HFF-Myc (cell line): ENCODE results near the gene TNRC18.
"Not testable (repeated sequence)": the region's sequence is repeated elsewhere in the genome, so short reads cannot be mapped to it uniquely, and the experiment has no call there.

ENCODE experiments used
- DNase-seq: peaks from one replicate; pipeline ENCODE4 v3.0.0-alpha.2; 2011; ENCODE audit warnings: low read depth; ENCODE audit errors: extremely low read depth
- H3K4me3 ChIP-seq: replicated peaks from 2 replicates; pipeline ENCODE4 v1.5.1; 2011; ENCODE audit warnings: low read depth, mild to moderate bottlenecking, control low read depth, low read length
- CTCF ChIP-seq: IDR thresholded peaks from 2 replicates; pipeline ENCODE4 v1.5.1; 2012; ENCODE audit warnings: mild to moderate bottlenecking, low read depth, low read length, control low read depth; ENCODE audit errors: missing control alignments

The TNRC18 gene

GRCh38 chr7:5274441-5274840 lies 149.2 kb downstream of the TNRC18 start:
- no peak for DNase-seq
- no peak for TF ChIP-seq CTCF
- no peak overlapping the region for H3K4me3 ChIP-seq

- not testable (repeated sequence) for H3K4me3 ChIP-seq, DNase-seq
Observed at GRCh38 chr7:5273831-5274405, 149.7 kb downstream of the TNRC18 start.

GRCh38 chr7:5270788-5271187 lies 152.8 kb downstream of the TNRC18 start:
- DNase-seq = no peak
- no peak for TF ChIP-seq CTCF

GRCh38 chr7:5269992-5270657 lies 153.5 kb downstream of the TNRC18 start:
- DNase-seq, H3K4me3 ChIP-seq: not testable (repeated sequence)

More at GRCh38 chr7:5270788-5271187, 152.8 kb downstream of the TNRC18 start:
- H3K4me3 ChIP-seq = no peak overlapping the region

- not testable (repeated sequence) for H3K4me3 ChIP-seq, DNase-seq
Observed at GRCh38 chr7:5267829-5268228, 155.8 kb downstream of the TNRC18 start.

- DNase-seq = no peak
Observed at GRCh38 chr7:5266191-5267028, 157.2 kb downstream of the TNRC18 start.

GRCh38 chr7:5265320-5266190 lies 158.1 kb downstream of the TNRC18 start:
- H3K4me3 ChIP-seq = no peak overlapping the region
- TF ChIP-seq CTCF = no peak
- DNase-seq = no peak

More at GRCh38 chr7:5266191-5267028, 157.2 kb downstream of the TNRC18 start:
- no peak for TF ChIP-seq CTCF
- H3K4me3 ChIP-seq = no peak overlapping the region

GRCh38 chr7:5263066-5263465 lies 160.6 kb downstream of the TNRC18 start:
- not testable (repeated sequence) for H3K4me3 ChIP-seq, DNase-seq

- not testable (repeated sequence) for H3K4me3 ChIP-seq, DNase-seq
Observed at GRCh38 chr7:5260530-5261068, 163.0 kb downstream of the TNRC18 start.
